Kidney (tissue), 14 donors: ENCODE results near the gene AHCY. TPM values are rescaled to one million over a fixed set of nuclear protein-coding genes. Genes with fewer than 3 reads are reported as not detected.

Experiments
- DNase-seq, 5 donors: peaks; one replicate each; pipeline ENCODE4 v3.0.0-alpha.2; 2013 to 2020
- FAIRE-seq: peaks from 2 replicates; lab custom pipeline; 2012; peaks lifted over from hg19 to GRCh38; lab: Jason Lieb, UNC
- H3K27ac ChIP-seq, 2 donors: one replicate each; pipeline ENCODE4 v1.7.0; 2013; ENCODE audit warnings: low read depth in 2 of 2, low read length in 2 of 2, inconsistent platforms in 1 of 2
- H3K27me3 ChIP-seq: one replicate; pipeline ENCODE4 v1.7.1; 2013; ENCODE audit warnings: low read length, inconsistent platforms; ENCODE audit not compliant: control insufficient read depth, insufficient read depth
- H3K36me3 ChIP-seq, 3 donors: one replicate each; pipeline versions ENCODE4 v1.7.0 to v1.7.1; 2013; ENCODE audit warnings: low read length in 3 of 3, control low read depth in 1 of 3, inconsistent platforms in 1 of 3; ENCODE audit not compliant: insufficient read depth in 3 of 3, control insufficient read depth in 2 of 3
- H3K4me1 ChIP-seq, 3 donors: one replicate each; pipeline versions ENCODE4 v1.7.0 to v1.7.1; 2013; ENCODE audit warnings: low read length in 3 of 3, inconsistent platforms in 1 of 3, low read depth in 1 of 3; ENCODE audit not compliant: control insufficient read depth in 2 of 3, insufficient read depth in 2 of 3
- H3K4me3 ChIP-seq, 3 donors: one replicate each; pipeline versions ENCODE4 v1.7.0 to v1.8.1; 2013; ENCODE audit warnings: low read length in 3 of 3, control low read depth in 1 of 3, inconsistent platforms in 1 of 3
- H3K9ac ChIP-seq, 3 donors: one replicate each; pipeline versions ENCODE4 v1.7.0 to v1.7.1; 2013; ENCODE audit warnings: low read length in 3 of 3, control low read depth in 1 of 3, inconsistent platforms in 1 of 3
- H3K9me3 ChIP-seq, 3 donors: one replicate each; pipeline versions ENCODE4 v1.7.0 to v1.7.1; 2013; ENCODE audit warnings: low read length in 3 of 3, control low read depth in 1 of 3, inconsistent platforms in 1 of 3; ENCODE audit not compliant: control insufficient read depth in 2 of 3, insufficient read depth in 1 of 3
- intact Hi-C: fragments of 100-400 bp; cut with DNase I; formaldehyde crosslinking; loops from one replicate; pipeline ENCODE4 v1.11.1; 2022
- polyA plus RNA-seq: library from polyadenylated mRNA; stranded (reverse); fragments of 350-450 nt; fragmentation: Illumina TruSeq; extraction: RNeasy Lipid Tissue Mini Kit (QIAGEN cat#74804); gene quantifications from one replicate; pipeline ENCODE4 v1.2.3, GENCODE V29; 2014; ENCODE audit warnings: low read depth, low replicate concordance; ENCODE audit not compliant: insufficient read depth
- total RNA-seq: library from RNA; stranded (reverse); fragmentation: NEBNext Ultra II Directional; extraction: Animal tissue kit (Norgen Biotek cat#: 25700); gene quantifications from one replicate; pipeline ENCODE4 v1.2.1, GENCODE V29; 2021
- TF ChIP-seq, protein P1 (sequence below): IDR thresholded peaks from 3 replicates; pipeline ENCODE4 v1.5.1; 2012; ENCODE audit warnings: mild to moderate bottlenecking, moderate library complexity, borderline replicate concordance; ENCODE audit not compliant: insufficient read depth; ENCODE audit errors: extremely low read depth
- donor health status: control.
- donor health status: control.
- donor health status: control.
- donor health status: control.
- donor health status: control.
- donor health status: DM: yes; HTN: yes; CAD: no.
- donor health status: Normal renal cell carcinoma (clear cell type).

Gene AHCY
- total and polyA plus RNA-seq, 2 donors from 2014 or later: 70.3 to 144 TPM

DNA sequence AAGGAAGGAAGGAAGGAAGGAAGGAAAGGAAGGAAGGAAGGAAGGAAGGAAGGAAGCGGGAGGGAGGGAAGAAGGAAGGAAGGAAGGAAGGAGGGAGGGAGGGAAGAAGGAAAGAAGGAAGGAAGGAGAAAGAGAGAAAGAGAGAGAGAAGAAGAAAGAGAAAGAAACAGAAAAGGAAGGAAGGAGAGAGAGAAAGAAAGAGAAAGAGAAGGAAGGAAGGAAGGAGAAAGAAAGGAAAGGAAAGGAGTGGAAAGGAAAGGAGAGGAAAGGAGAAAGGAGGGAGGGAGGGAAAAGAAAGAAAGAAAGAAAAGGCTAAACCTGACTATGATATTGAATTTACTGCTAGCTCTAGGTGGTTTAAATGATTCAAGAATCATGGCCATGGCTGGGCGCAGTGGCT is 67.3 kb downstream of the AHCY start:
- Histone ChIP-seq H3K27me3 (no peaks in the 10 kb centered on the region), H3K27ac (no peak overlapping the region), H3K4me1 (no peaks in the 10 kb centered on the region), H3K36me3 (no peaks in the 10 kb centered on the region), H3K9ac (no peak overlapping the region), H3K9me3 (peaks cover 0 to 3% (median 2%) of the 10 kb centered on the region in 3 donors), H3K4me3 (no peak overlapping the region)
- DNase-seq (no peak), FAIRE-seq (no peak)
- intact Hi-C loops: no loop called here
- TF ChIP-seq, protein P1, sequence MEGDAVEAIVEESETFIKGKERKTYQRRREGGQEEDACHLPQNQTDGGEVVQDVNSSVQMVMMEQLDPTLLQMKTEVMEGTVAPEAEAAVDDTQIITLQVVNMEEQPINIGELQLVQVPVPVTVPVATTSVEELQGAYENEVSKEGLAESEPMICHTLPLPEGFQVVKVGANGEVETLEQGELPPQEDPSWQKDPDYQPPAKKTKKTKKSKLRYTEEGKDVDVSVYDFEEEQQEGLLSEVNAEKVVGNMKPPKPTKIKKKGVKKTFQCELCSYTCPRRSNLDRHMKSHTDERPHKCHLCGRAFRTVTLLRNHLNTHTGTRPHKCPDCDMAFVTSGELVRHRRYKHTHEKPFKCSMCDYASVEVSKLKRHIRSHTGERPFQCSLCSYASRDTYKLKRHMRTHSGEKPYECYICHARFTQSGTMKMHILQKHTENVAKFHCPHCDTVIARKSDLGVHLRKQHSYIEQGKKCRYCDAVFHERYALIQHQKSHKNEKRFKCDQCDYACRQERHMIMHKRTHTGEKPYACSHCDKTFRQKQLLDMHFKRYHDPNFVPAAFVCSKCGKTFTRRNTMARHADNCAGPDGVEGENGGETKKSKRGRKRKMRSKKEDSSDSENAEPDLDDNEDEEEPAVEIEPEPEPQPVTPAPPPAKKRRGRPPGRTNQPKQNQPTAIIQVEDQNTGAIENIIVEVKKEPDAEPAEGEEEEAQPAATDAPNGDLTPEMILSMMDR: no peak

DNA sequence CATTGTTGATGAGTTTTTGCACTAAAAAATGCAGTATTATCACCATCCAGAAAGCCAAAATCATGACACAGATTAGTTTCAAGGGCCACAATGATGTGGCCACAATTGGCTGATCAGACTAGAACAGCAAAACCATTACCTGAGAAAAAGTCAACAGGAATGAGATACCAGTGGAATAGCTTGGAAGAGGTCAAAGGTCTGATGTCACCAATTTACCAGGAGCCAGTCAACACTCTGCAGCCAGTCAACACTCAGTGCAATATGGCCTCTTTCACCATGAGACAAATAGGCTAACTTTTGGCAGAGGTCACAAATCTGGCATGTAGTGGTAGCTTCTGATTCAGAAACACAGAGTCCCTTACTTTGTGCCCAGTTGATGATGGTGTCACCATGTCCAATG is 69.5 kb downstream of the AHCY start:
- DNase-seq (no peak), FAIRE-seq (no peak)
- H3K27ac ChIP-seq: no peak overlapping the region
- no peaks in the 10 kb centered on the region for H3K4me1 ChIP-seq
- intact Hi-C loops: no loop called here
- H3K27me3 ChIP-seq: no peaks in the 10 kb centered on the region
- H3K36me3 ChIP-seq: no peaks in the 10 kb centered on the region
- no peak overlapping the region for H3K4me3 ChIP-seq
- TF ChIP-seq, protein P1: no peak
- H3K9ac ChIP-seq: no peak overlapping the region
- H3K9me3 ChIP-seq: peaks cover 0 to 3% (median 2%) of the 10 kb centered on the region in 3 donors

DNA sequence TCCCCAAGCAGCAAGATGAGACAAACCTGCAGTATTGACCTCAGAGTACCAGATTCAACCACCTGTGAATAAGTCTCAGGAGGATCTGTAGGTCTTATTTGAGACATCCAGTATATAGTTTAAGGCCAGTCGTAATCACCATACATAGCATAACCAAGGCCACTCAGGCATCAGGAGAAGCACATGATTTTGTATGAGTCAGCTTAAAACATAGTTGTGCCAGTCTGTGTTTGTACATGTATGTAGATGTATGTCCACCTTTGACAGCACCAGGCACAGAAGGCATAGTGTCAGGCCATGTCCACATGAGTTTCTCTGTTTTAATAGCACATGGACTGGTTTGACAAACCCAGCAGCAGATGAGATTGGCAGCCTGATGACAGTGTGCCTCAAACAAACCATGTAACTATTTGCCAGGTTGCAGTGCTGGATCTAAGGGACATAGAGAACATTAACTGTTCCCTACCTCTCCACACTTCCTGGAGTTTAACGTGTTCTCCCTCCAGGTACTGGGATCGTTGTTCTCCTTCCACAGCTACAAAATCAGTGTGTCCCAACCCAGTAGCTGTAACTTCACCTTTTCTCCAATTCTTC is 70.6 kb downstream of the AHCY start:
- no peak for FAIRE-seq
- TF ChIP-seq, protein P1: no peak
- Histone ChIP-seq H3K9ac (no peak overlapping the region), H3K9me3 (no peaks in the 10 kb centered on the region), H3K27me3 (no peaks in the 10 kb centered on the region), H3K4me3 (no peak overlapping the region), H3K27ac (no peak overlapping the region), H3K4me1 (no peaks in the 10 kb centered on the region), H3K36me3 (no peaks in the 10 kb centered on the region)
- no peak for DNase-seq
- intact Hi-C loops: no loop called here

DNA sequence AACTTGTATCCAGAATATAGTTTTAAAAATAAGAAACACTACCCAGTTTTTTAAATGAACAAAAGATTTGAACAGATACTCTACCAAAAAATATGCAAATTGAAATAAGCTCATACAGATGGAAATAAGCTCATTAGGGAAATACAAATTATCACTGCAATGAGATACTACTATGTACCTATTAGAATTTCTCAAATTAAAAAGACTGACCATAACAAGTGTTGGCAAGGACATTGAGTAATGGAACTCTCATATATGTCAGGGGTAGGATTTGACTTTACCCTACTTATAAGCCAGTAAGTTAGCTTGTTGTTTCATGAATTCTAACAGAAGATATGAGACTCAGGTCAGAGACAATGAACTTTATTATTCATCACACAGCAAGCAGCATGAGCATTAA is 71.5 kb downstream of the AHCY start:
- H3K4me3 ChIP-seq: no peak overlapping the region
- TF ChIP-seq, protein P1: no peak
- FAIRE-seq: no peak
- H3K36me3 ChIP-seq: no peaks in the 10 kb centered on the region
- H3K27ac ChIP-seq: no peak overlapping the region
- intact Hi-C loops: no loop called here
- H3K9me3 ChIP-seq: no peaks in the 10 kb centered on the region
- DNase-seq: no peak
- H3K27me3 ChIP-seq: no peaks in the 10 kb centered on the region
- H3K4me1 ChIP-seq: no peaks in the 10 kb centered on the region
- H3K9ac ChIP-seq: no peak overlapping the region
